ENCODE measurements around the gene C1QL1. TPM values are rescaled to one million over a fixed set of nuclear protein-coding genes. Genes with fewer than 3 reads are reported as not detected.

Gene C1QL1
- total and polyA plus RNA-seq, 2 of the 13 experiments (the other 11 are each of a cell fraction or from before 2014, with no cell fraction given): 0.11 TPM

- TF ChIP-seq ZNF382 (CRISPR knock-in tag; IDR thresholded peaks at IDR 0.05; ENCODE audit: borderline replicate concordance): no peak
- no peak for TF ChIP-seq ZNF737 (CRISPR knock-in tag; IDR thresholded peaks at IDR 0.05; ENCODE audit: borderline replicate concordance)
- no peak for TF ChIP-seq PHF8 (CRISPR knock-in tag; IDR thresholded peaks at IDR 0.05)
- TF ChIP-seq, protein P1, sequence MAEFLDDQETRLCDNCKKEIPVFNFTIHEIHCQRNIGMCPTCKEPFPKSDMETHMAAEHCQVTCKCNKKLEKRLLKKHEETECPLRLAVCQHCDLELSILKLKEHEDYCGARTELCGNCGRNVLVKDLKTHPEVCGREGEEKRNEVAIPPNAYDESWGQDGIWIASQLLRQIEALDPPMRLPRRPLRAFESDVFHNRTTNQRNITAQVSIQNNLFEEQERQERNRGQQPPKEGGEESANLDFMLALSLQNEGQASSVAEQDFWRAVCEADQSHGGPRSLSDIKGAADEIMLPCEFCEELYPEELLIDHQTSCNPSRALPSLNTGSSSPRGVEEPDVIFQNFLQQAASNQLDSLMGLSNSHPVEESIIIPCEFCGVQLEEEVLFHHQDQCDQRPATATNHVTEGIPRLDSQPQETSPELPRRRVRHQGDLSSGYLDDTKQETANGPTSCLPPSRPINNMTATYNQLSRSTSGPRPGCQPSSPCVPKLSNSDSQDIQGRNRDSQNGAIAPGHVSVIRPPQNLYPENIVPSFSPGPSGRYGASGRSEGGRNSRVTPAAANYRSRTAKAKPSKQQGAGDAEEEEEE (CRISPR knock-in tag; IDR thresholded peaks at IDR 0.05; ENCODE audit: borderline replicate concordance): no peak
- no peak for TF ChIP-seq THAP11 (CRISPR knock-in tag; IDR thresholded peaks at IDR 0.05)
Observed at GRCh38 chr17:44978807-44979206, 10.7 kb upstream of the C1QL1 start (continued).

GRCh38 chr17:44977814-44978550, 9.9 kb upstream of the C1QL1 start:
- H3K79me2 ChIP-seq (ENCODE audit: insufficient read depth, low read length): no peaks in the 10 kb centered on the region
- in situ Hi-C loops (cut with HindIII; ENCODE audit: extremely low pct_ligation_motif_present, low pct_unique_long_range_greater_than_20kb): no loop called here
- WGBS (ENCODE audit: low lambda C conversion rate): 34% methylated on average over 7 of the region's 7 CpGs
- H3K4me3 ChIP-seq (replicated peaks in 1 of 3; ENCODE audit: insufficient read depth in 1 of 3, low read depth in 2 of 3, low read length in 3 of 3): no peak overlapping the region
- no peak overlapping the region for H3K9ac ChIP-seq (ENCODE audit: insufficient read depth, low read depth, low read length)
- no peak overlapping the region for H3K4me2 ChIP-seq (ENCODE audit: low read depth, low read length)
- H3K36me3 ChIP-seq (replicated peaks in 1 of 2; ENCODE audit: control insufficient read depth in 1 of 2, insufficient read depth in 2 of 2, low read length in 2 of 2): no peaks in the 10 kb centered on the region
- H2AFZ ChIP-seq (ENCODE audit: low read length): no peak overlapping the region
- H3K4me1 ChIP-seq (ENCODE audit: insufficient read depth, low read length): peaks cover 32% of the 10 kb centered on the region
- no peaks in the 10 kb centered on the region for H4K20me1 ChIP-seq (ENCODE audit: insufficient read depth, low read length)
- ChIA-PET CTCF (ENCODE audit: low intra/inter-chr PET ratio, low total read pairs) (no interaction called here), POLR2A (no interaction called here)
- H3K9me3 ChIP-seq (ENCODE audit: low read length): no peaks in the 10 kb centered on the region
- ATAC-seq: no peak
- DNase-seq (ENCODE audit: low spot score): no peak
- no peak for TF ChIP-seq ZNF441 (CRISPR knock-in tag; IDR thresholded peaks at IDR 0.05; ENCODE audit: borderline replicate concordance)
- peak; percentile 46 for TF ChIP-seq ZNF652 (CRISPR knock-in tag; IDR thresholded peaks at IDR 0.05; ENCODE audit: borderline replicate concordance, low read depth)
- no TSS peak for BruUV-seq (replicated peaks)
- intact Hi-C loops (cut with micrococcal nuclease; ENCODE audit: unreplicated experiment): no loop called here
- H3K27me3 ChIP-seq (ENCODE audit: control insufficient read depth in 1 of 2, insufficient read depth in 2 of 2, low read length in 2 of 2): peaks cover 15 to 62% of the 10 kb centered on the region in 2 experiments
- H3K27ac ChIP-seq (ENCODE audit: extremely low read length, insufficient read depth, low read length): no peak overlapping the region
- no peak for FAIRE-seq

Data from HepG2 (cell line).